Pancreas (tissue), 10 donors: Measurements from ENCODE around the gene ARHGEF3. TPM values are rescaled to one million over a fixed set of nuclear protein-coding genes. Genes with fewer than 3 reads are reported as not detected.
"Not testable (repeated sequence)": the region's sequence is repeated elsewhere in the genome, so short reads cannot be mapped to it uniquely, and the experiment has no call there.

Experiments
- ATAC-seq, 4 donors: fragments of 200-7000 bp; cut with Tn5 transposase; one replicate each; pipeline versions ENCODE4 v1.8.0 to v1.9.1; 2020; ENCODE audit warnings: mild to moderate bottlenecking in 4 of 4, moderate library complexity in 4 of 4
- DNase-seq, 6 donors: peaks; one replicate each; pipeline ENCODE4 v3.0.0-alpha.2; 2020
- FAIRE-seq: peaks from 2 replicates; lab custom pipeline; 2012; peaks lifted over from hg19 to GRCh38; lab: Jason Lieb, UNC
- H3K27ac ChIP-seq, 4 donors: fragments of 200-600 bp; sonication (generic); 1 replicate in 3 of 4; 2 replicates in 1 of 4; pipeline versions ENCODE4 v1.5.0 to v1.8.0; 2020
- H3K27me3 ChIP-seq, 4 donors: fragments of 200-600 bp; one replicate each; pipeline ENCODE4 v1.8.0; 2021
- H3K36me3 ChIP-seq, 3 donors: fragments of 200-600 bp; sonication (generic) in 1 of 3; one replicate each; pipeline versions ENCODE4 v1.5.0 to v1.8.0; 2020 to 2021
- H3K4me1 ChIP-seq, 3 donors: fragments of 200-600 bp; one replicate each; pipeline ENCODE4 v1.8.0; 2021
- H3K4me3 ChIP-seq, 4 donors: fragments of 200-600 bp; sonication (generic) in 2 of 4; one replicate each; pipeline versions ENCODE4 v1.5.0 to v1.8.0; 2020 to 2021
- H3K9me3 ChIP-seq, 4 donors: fragments of 200-600 bp; one replicate each; pipeline ENCODE4 v1.8.0; 2021
- WGBS, 2 donors: extraction: QIAGEN DNeasy Blood & Tissue Kit; methylation state at CpG; one replicate each; pipeline ENCODE4 v1.1.7; 2013; 5-methylcytosine and 5-hydroxymethylcytosine counted together
- intact Hi-C, 3 donors: fragments of 100-400 bp; cut with DNase I; formaldehyde crosslinking; loops; one replicate each; pipeline versions ENCODE4 v1.11.1 to v1.14.2; 2022
- polyA plus RNA-seq, 2 donors: library from polyadenylated mRNA; stranded (reverse); fragments of 200-250 nt; gene quantifications; one replicate each; pipeline ENCODE4 v1.2.3, GENCODE V29; 2013
- total RNA-seq, 6 donors: library from RNA; stranded (reverse); fragmentation: NEBNext Ultra II Directional in 4 of 6; extraction: Animal tissue kit (Norgen Biotek cat#: 25700) in 4 of 6; gene quantifications; one replicate each; pipeline versions ENCODE4 v1.2.1 to v1.2.4, GENCODE V29; 2021 to 2023
- TF ChIP-seq, protein P1 (sequence below), 4 donors: fragments of 200-600 bp; sonication (generic) in 3 of 4; IDR thresholded peaks; one replicate each; pipeline versions ENCODE4 v1.5.0 to v1.8.0; 2021; ENCODE audit warnings: antibody characterized with exemption in 4 of 4
- donor health status: healthy with polysubstance abuse.
- donor health status: DM: no; HTN: no; CAD: no; lungs with moderate emphysema.
- donor health status: DM: no; HTN: no; CAD: no.
- donor health status: control.
- donor health status: control.
- donor health status: Bipolar disorder and iron deficiency.
- donor health status: DM: yes; HTN: yes; CAD: no.
- donor health status: DM: no; HTN: no; CAD: no.
- donor health status: DM: no; HTN: no; CAD: no.
- donor health status: DM: yes; HTN: yes; CAD: no.

The ARHGEF3 gene
- total and polyA plus RNA-seq, 8 donors: 11.4 to 36.5 (median 25.6) TPM

DNA sequence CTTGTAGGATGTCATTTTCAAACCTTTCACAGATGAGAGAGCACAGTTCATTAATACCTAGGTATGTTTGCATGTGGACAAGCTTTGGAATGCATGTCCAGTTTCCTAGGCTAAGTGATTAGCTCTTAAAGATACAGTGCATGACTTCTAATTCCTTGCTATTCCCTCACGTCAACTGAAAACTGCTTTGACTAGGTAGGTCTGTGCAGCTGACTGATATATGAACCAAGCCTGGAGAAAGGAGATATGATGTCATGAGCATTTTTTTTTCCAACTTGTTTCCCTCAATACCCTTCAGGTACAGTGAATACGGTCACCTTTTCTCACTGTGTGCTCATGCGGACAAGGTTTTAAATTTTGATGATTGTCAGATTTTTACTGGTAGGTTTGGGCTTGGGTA lies 77.1 kb downstream of the ARHGEF3 start:
- TF ChIP-seq, protein P1, sequence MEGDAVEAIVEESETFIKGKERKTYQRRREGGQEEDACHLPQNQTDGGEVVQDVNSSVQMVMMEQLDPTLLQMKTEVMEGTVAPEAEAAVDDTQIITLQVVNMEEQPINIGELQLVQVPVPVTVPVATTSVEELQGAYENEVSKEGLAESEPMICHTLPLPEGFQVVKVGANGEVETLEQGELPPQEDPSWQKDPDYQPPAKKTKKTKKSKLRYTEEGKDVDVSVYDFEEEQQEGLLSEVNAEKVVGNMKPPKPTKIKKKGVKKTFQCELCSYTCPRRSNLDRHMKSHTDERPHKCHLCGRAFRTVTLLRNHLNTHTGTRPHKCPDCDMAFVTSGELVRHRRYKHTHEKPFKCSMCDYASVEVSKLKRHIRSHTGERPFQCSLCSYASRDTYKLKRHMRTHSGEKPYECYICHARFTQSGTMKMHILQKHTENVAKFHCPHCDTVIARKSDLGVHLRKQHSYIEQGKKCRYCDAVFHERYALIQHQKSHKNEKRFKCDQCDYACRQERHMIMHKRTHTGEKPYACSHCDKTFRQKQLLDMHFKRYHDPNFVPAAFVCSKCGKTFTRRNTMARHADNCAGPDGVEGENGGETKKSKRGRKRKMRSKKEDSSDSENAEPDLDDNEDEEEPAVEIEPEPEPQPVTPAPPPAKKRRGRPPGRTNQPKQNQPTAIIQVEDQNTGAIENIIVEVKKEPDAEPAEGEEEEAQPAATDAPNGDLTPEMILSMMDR (IDR thresholded peaks at IDR 0.05): no peak
- Histone ChIP-seq H3K27ac (no peak overlapping the region), H3K4me3 (no peak overlapping the region), H3K27me3 (no peaks in the 10 kb centered on the region), H3K9me3 (no peaks in the 10 kb centered on the region), H3K4me1 (no peaks in the 10 kb centered on the region), H3K36me3 (peaks cover 0 to 40% (median 35%) of the 10 kb centered on the region in 3 donors)
- no peak for DNase-seq
- 83 to 87% methylated on average over 3 of the region's 3 CpGs for WGBS, 2 donors
- ATAC-seq: peak in 1 of 4 donors; percentile 10
- intact Hi-C loops: no loop called here
- no peak for FAIRE-seq

DNA sequence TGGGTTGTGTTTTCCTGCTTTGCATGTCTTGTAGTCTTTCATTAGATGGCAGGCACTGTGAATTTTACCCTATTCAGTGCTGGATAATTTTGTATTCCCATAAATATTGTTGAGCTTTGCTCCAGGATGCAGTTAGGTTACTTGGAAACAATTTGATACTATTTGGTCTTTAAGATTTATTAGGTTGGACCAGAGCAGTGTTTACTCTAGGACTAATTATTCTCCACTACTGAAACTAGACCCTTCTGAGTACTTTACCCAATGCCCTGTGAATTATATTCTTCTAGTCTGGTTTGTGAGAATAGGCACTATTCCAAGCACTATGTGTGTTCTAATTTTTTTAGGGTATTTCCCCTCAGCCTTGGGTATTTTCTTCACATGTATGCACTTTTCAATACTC lies 80.9 kb downstream of the ARHGEF3 start:
- Histone ChIP-seq H3K27me3 (no peaks in the 10 kb centered on the region), H3K4me1 (no peaks in the 10 kb centered on the region), H3K27ac (no peak overlapping the region), H3K9me3 (no peaks in the 10 kb centered on the region), H3K36me3 (peaks cover 0 to 9% (median 0%) of the 10 kb centered on the region in 3 donors), H3K4me3 (no peak overlapping the region)
- ATAC-seq (peak in 1 of 4 donors; percentile 49), FAIRE-seq (no peak), DNase-seq (no peak)
- TF ChIP-seq, protein P1 (IDR thresholded peaks at IDR 0.05): no peak
- intact Hi-C loops: no loop called here

DNA sequence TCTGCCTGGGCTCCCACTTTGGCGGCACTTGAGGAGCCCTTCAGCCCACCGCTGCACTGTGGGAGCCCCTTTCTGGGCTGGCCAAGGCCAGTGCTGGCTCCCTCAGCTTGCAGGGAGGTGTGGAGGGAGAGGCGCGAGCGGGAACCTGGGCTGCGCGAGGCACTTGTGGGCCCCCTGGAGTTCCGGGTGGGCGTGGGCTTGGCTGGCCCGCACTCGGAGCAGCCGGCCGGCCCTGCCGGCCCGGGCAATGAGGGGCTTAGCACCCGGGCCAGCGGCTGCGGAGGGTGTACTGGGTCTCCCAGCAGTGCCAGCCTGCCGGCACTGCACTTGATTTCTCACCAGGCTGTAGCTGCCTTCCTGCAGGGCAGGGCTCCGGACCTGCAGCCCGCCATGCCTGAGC lies 82.9 kb downstream of the ARHGEF3 start:
- intact Hi-C loops, FAIRE-seq: not testable (repeated sequence)

DNA sequence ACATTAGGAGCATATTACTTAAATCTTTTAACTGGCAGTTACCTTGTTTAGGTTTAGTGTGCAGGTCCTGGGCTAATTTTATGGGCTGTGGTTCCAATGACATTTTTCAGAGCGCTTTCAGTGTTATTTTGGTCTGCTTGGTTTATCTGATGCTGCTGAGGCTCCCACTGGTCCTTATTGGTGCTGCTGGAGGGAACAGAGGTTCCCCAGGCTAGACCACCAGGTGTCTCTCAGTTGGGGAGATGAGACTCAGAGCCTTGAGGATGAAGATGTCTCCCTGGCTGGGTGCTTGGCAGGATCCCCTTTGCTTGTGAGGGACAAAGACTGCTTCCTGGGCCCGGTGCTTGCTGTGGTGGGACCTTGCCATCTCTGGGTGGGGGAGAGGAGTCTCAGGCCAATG lies 90.4 kb downstream of the ARHGEF3 start:
- WGBS, 2 donors: 88 to 91% methylated on average over 2 of the region's 2 CpGs
- TF ChIP-seq, protein P1 (IDR thresholded peaks at IDR 0.05): no peak
- H3K4me1 ChIP-seq: no peaks in the 10 kb centered on the region
- no peak overlapping the region for H3K4me3 ChIP-seq
- FAIRE-seq (no peak), ATAC-seq (no peak), DNase-seq (no peak)
- H3K9me3 ChIP-seq: no peaks in the 10 kb centered on the region
- H3K27ac ChIP-seq: no peak overlapping the region
- H3K27me3 ChIP-seq: no peaks in the 10 kb centered on the region
- intact Hi-C loops: no loop called here
- no peaks in the 10 kb centered on the region for H3K36me3 ChIP-seq

More for the DNA sequence above, 82.9 kb downstream of the ARHGEF3 start:
- H3K4me1 ChIP-seq, H3K27ac ChIP-seq, H3K4me3 ChIP-seq, ATAC-seq, H3K36me3 ChIP-seq, H3K9me3 ChIP-seq, H3K27me3 ChIP-seq: not testable (repeated sequence)
- WGBS, 2 donors: 91 to 96% methylated on average over 21 of the region's 21 CpGs
- DNase-seq: peak in 1 of 6 donors; percentile 59

DNA sequence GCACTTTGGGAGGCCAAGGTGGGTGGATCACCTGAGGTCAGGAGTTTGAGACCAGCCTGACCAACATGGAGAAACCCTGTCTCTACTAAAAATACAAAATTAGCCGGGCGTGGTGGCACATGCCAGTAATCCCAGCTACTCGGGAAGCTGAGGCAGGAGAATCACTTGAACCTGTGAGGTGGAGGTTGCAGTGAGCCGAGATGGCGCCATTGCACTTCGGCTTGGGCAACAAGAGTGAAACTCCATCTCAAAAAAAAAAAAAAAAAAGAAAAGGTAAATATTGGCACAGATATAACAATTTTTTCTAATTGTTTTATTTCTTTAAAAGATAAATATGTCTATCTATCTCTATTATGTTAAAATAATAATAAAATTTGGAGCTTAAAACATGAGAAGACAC lies 94.3 kb downstream of the ARHGEF3 start:
- 51 to 74% methylated on average over 6 of the region's 6 CpGs for WGBS, 2 donors
- not testable (repeated sequence) for H3K27me3 ChIP-seq, H3K27ac ChIP-seq, FAIRE-seq, H3K36me3 ChIP-seq, H3K4me3 ChIP-seq, H3K9me3 ChIP-seq, H3K4me1 ChIP-seq
- peak in 2 of 4 donors; percentile 47 to 67 for ATAC-seq
- intact Hi-C loops: loop anchor here in 2 of 3 donors (10.0 kb wide), 2 partner anchors 97 to 287 kb away; partner anchors contain the start of gene ARHGEF3 (in 1 of the 2)
- peak; percentile 22 to 65 (median 48) for DNase-seq

DNA sequence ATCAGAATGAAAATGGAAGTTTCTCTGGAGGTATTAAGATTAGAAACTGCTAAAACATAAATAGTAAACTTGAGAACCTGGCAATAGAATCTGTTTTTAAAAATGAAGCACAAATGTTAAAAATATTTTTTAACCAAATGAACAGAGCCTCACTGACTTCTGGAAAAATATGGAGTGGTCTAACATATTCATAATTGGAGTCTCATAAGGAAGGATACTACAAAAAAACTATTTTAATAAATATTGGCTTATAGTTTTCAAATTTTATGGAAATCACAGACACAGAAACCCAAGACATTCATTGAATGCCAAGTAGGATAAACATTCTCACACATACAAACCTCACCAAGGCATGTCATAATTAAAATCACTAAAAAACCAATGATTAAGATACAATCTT lies 95.1 kb downstream of the ARHGEF3 start:
- ATAC-seq: no peak
- FAIRE-seq: no peak
- Histone ChIP-seq H3K9me3 (no peaks in the 10 kb centered on the region), H3K4me1 (peaks cover 0 to 6% (median 0%) of the 10 kb centered on the region in 3 donors), H3K4me3 (no peak overlapping the region), H3K36me3 (no peaks in the 10 kb centered on the region), H3K27me3 (no peaks in the 10 kb centered on the region), H3K27ac (no peak overlapping the region)
- TF ChIP-seq, protein P1 (IDR thresholded peaks at IDR 0.05): no peak
- intact Hi-C loops: loop anchor here in 2 of 3 donors (10.0 kb wide), 2 partner anchors 98 to 288 kb away; partner anchors contain the start of gene ARHGEF3 (in 1 of the 2)
- no peak for DNase-seq
